ENCODE results near the gene RUSC2. TPM values are rescaled to one million over a fixed set of nuclear protein-coding genes. Genes with fewer than 3 reads are reported as not detected.

The RUSC2 gene
- total RNA-seq, 1 experiment from 2014 or later: 11.6 TPM

DNA sequence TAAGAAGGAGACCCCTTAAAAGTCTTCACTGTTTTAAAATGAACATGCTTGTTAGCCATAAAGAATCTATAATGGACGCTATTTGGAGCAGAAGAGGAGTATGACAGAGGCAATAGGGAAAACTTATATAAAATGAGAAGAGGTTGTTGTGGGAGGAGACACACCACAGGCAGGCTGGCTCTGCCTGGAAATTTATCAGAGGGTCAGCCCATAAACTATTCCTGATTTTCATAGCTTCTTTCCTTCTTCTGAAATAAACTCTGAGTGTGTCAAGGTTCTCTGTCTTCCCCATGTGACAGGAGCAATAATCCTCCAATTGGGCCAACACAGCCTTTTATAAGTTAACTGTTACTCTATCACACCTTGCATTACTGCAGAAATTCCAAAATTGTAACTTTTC, 19.6 kb upstream of the RUSC2 start (continued):
- TF ChIP-seq REST (IDR thresholded peaks at IDR 0.05; ENCODE audit: low read depth) (no peak), EGR1 (IDR thresholded peaks at IDR 0.05; ENCODE audit: low read depth) (no peak), POLR2A (IDR thresholded peaks at IDR 0.05; ENCODE audit: borderline replicate concordance, extremely low read depth, insufficient read depth, insufficient read length) (no peak), POLR2AphosphoS5 (IDR thresholded peaks at IDR 0.05; ENCODE audit: low read depth, low read length) (no peak), MAX (IDR thresholded peaks at IDR 0.05) (no peak), RAD21 (IDR thresholded peaks at IDR 0.05; ENCODE audit: low read depth) (no peak), CBX3 (IDR thresholded peaks at IDR 0.05; ENCODE audit: low read depth) (no peak), EZH2phosphoT487 (IDR thresholded peaks at IDR 0.05; ENCODE audit: borderline replicate concordance) (no peak), YY1 (IDR thresholded peaks at IDR 0.05; ENCODE audit: extremely low read depth, insufficient replicate concordance, low read depth, low read length) (no peak), TCF7L2 (IDR thresholded peaks at IDR 0.05; ENCODE audit: borderline replicate concordance, extremely low read depth, insufficient read depth, insufficient read length) (no peak)
- TF ChIP-seq, protein P1, sequence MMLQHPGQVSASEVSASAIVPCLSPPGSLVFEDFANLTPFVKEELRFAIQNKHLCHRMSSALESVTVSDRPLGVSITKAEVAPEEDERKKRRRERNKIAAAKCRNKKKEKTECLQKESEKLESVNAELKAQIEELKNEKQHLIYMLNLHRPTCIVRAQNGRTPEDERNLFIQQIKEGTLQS (IDR thresholded peaks at IDR 0.05): no peak

GRCh38 chr9:35470894-35471293, 19.0 kb upstream of the RUSC2 start:
- Histone ChIP-seq H3K36me3 (ENCODE audit: control insufficient read depth in 1 of 2, insufficient read depth in 2 of 2, low read length in 2 of 2) (no peaks in the 10 kb centered on the region), H4K20me1 (ENCODE audit: insufficient read depth) (no peaks in the 10 kb centered on the region), H3K27ac (ENCODE audit: low read depth, low read length) (no peak overlapping the region), H2AFZ (ENCODE audit: low read depth, low read length, poor library complexity, severe bottlenecking) (no peak overlapping the region), H3K27me3 (ENCODE audit: insufficient read depth, low read length) (no peaks in the 10 kb centered on the region), H3K9ac (ENCODE audit: low read length) (no peak overlapping the region), H3K79me2 (ENCODE audit: insufficient read depth, low read length) (no peaks in the 10 kb centered on the region), H3K9me3 (ENCODE audit: control insufficient read depth in 1 of 2, insufficient read depth in 1 of 2, low read depth in 1 of 2, low read length in 2 of 2) (no peaks in the 10 kb centered on the region), H3K9me2 (ENCODE audit: insufficient read depth) (no peaks in the 10 kb centered on the region), H3K4me2 (ENCODE audit: low read length) (no peak overlapping the region), H3K4me3 (replicated peaks in 1 of 2; ENCODE audit: low read depth in 1 of 2, low read length in 2 of 2) (no peak overlapping the region), H3K4me1 (ENCODE audit: control insufficient read depth in 1 of 2, insufficient read depth in 2 of 2, low read length in 2 of 2) (no peaks in the 10 kb centered on the region)
- DNase-seq (ENCODE audit: low read depth, low spot score): no peak
- TF ChIP-seq EGR1 (IDR thresholded peaks at IDR 0.05; ENCODE audit: low read depth) (no peak), YY1 (IDR thresholded peaks at IDR 0.05; ENCODE audit: extremely low read depth, insufficient replicate concordance, low read depth, low read length) (no peak), SP1 (IDR thresholded peaks at IDR 0.05; ENCODE audit: low read depth) (no peak), EZH2 (IDR thresholded peaks at IDR 0.05) (no peak)
- TF ChIP-seq, protein P2, sequence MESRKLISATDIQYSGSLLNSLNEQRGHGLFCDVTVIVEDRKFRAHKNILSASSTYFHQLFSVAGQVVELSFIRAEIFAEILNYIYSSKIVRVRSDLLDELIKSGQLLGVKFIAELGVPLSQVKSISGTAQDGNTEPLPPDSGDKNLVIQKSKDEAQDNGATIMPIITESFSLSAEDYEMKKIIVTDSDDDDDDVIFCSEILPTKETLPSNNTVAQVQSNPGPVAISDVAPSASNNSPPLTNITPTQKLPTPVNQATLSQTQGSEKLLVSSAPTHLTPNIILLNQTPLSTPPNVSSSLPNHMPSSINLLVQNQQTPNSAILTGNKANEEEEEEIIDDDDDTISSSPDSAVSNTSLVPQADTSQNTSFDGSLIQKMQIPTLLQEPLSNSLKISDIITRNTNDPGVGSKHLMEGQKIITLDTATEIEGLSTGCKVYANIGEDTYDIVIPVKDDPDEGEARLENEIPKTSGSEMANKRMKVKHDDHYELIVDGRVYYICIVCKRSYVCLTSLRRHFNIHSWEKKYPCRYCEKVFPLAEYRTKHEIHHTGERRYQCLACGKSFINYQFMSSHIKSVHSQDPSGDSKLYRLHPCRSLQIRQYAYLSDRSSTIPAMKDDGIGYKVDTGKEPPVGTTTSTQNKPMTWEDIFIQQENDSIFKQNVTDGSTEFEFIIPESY (IDR thresholded peaks at IDR 0.05; ENCODE audit: extremely low read depth, insufficient replicate concordance, low read length): no peak
- RAD21 ChIA-PET (ENCODE audit: low non-redundant PET in 1 of 2, low total read pairs in 2 of 2, uncharacterized antibody in 2 of 2, unreplicated experiment in 2 of 2): no interaction called here
- BruUV-seq (replicated peaks): no TSS peak
- intact Hi-C loops (cut with micrococcal nuclease): loop anchor here (10.0 kb wide), 1 partner anchor 486 kb away; the partner anchor contains the start of gene DNAJB5
- no peak for ATAC-seq
- POLR2A ChIA-PET: no interaction called here
- CTCF ChIA-PET: interaction anchor here (1.1 kb wide), 1 partner anchor 133 kb away, joined by 3 read pairs; no protein-coding TSS in a partner anchor

Data from HCT116 (cell line).